ENCODE data around the gene LRP8. TPM values are rescaled to one million over a fixed set of nuclear protein-coding genes. Genes with fewer than 3 reads are reported as not detected.

Gene LRP8
- total and polyA plus RNA-seq, 9 of the 15 experiments (the other 6 are each of a cell fraction or from before 2014, with no cell fraction given) = 7.1 to 56.1 (median 31.3) TPM

- TF ChIP-seq ARID1B (IDR thresholded peaks at IDR 0.05) = no peak
- TF ChIP-seq ZMIZ1 (IDR thresholded peaks at IDR 0.05; ENCODE audit: low read depth in 2 of 2, low read length in 2 of 2) = no peak
- no peak for TF ChIP-seq SAFB (IDR thresholded peaks at IDR 0.05; ENCODE audit: borderline replicate concordance, low read depth, low read length)
- no peak for TF ChIP-seq MITF (IDR thresholded peaks at IDR 0.05)
- no peak for TF ChIP-seq TFAM (CRISPR knock-in tag; conservative IDR thresholded peaks at IDR 0.05)
- peak; percentile 30; the same call in 1 of the 2 replicates for TF ChIP-seq CBFA2T2 (conservative IDR thresholded peaks at IDR 0.05)
- TF ChIP-seq IRF1 (CRISPR knock-in tag; IDR thresholded peaks at IDR 0.05; ENCODE audit: borderline replicate concordance) = no peak
- no peak for TF ChIP-seq GMEB1 (CRISPR knock-in tag; IDR thresholded peaks at IDR 0.05)
- TF ChIP-seq SFPQ (IDR thresholded peaks at IDR 0.05; ENCODE audit: low read depth, low read length) = no peak
- TF ChIP-seq ZNF197 (CRISPR knock-in tag; IDR thresholded peaks at IDR 0.05; ENCODE audit: low read depth) = no peak
- no peak for TF ChIP-seq PKNOX1 (IDR thresholded peaks at IDR 0.05)
These were observed 73.7 kb downstream of the LRP8 start (continued) for GRCh38 chr1:53254011-53254640.

All from K562 (cell line).